ENCODE results near the gene MYO1D.
A peak's percentile ranks its signal among the peaks of the same experiment; 100 is the strongest.

Gene MYO1D

DNA sequence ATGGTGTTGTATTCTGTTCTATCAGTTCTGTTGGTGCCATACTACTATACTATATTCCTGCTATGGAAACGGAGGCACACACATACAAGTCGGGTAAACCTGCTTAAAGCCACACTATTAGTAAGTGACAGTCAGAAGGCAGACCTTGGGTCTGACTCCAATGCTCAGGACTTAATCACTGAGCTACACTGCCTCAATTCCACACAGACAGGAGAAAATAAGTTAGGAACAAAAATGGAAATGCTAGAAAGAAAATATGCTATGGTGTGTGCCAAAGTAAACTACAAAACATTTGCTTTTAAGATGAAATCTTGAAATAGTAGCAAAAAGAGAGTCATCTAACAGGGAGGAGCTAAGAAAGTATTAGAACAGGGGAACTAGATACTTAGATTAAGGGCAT lies 48.1 kb downstream of the MYO1D start:
- Histone ChIP-seq H3K9me3 (ENCODE audit: insufficient read depth, low read length) (no peaks in the 10 kb centered on the region), H3K79me2 (ENCODE audit: low read length) (peaks cover 84% of the 10 kb centered on the region), H3K4me1 (ENCODE audit: low read length) (peaks cover 87% of the 10 kb centered on the region), H3K27ac (ENCODE audit: low read length) (peak overlapping the region; percentile 99), H3K4me3 (ENCODE audit: low read length) (peak overlapping the region; percentile 69), H3K9ac (ENCODE audit: low read length) (peak overlapping the region; percentile 94), H3K27me3 (ENCODE audit: low read depth, low read length) (no peaks in the 10 kb centered on the region), H3K4me2 (ENCODE audit: low read length) (peak overlapping the region; percentile 99), H3K36me3 (replicated peaks; ENCODE audit: low read depth, low read length) (no peaks in the 10 kb centered on the region), H4K20me1 (ENCODE audit: insufficient read depth, low read length) (no peaks in the 10 kb centered on the region), H2AFZ (ENCODE audit: low read depth, low read length) (no peak overlapping the region)
- TF ChIP-seq EZH2phosphoT487 (IDR thresholded peaks at IDR 0.05; ENCODE audit: low read depth) (no peak), CTCF (IDR thresholded peaks at IDR 0.05; ENCODE audit: low read depth, low read length) (no peak)

DNA sequence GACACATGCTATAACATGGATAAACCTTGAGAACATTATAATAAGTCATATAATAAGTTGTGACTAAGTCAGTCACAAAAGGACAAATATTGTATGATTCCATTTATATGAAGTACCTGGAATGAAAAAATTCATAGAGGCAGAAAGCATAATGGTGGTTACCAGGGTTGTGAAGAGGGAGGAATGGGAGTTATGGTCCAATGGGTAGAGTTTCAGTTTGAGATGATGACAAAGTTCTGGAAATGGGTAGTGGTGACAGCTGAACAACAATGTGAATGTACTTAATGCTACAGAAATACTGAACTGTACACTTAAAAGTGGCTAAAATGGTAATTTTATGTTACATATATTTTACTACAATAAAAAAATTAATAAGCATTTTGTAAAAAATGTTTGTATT lies 49.7 kb downstream of the MYO1D start:
- Histone ChIP-seq H3K36me3 (replicated peaks; ENCODE audit: low read depth, low read length) (no peaks in the 10 kb centered on the region), H3K9me3 (ENCODE audit: insufficient read depth, low read length) (no peaks in the 10 kb centered on the region), H3K27ac (ENCODE audit: low read length) (peak overlapping the region; percentile 99), H3K4me3 (ENCODE audit: low read length) (peak overlapping the region; percentile 71), H3K27me3 (ENCODE audit: low read depth, low read length) (no peaks in the 10 kb centered on the region), H4K20me1 (ENCODE audit: insufficient read depth, low read length) (no peaks in the 10 kb centered on the region), H3K4me2 (ENCODE audit: low read length) (peak overlapping the region; percentile 87), H3K4me1 (ENCODE audit: low read length) (peaks cover 87% of the 10 kb centered on the region), H3K9ac (ENCODE audit: low read length) (peak overlapping the region; percentile 92), H2AFZ (ENCODE audit: low read depth, low read length) (no peak overlapping the region), H3K79me2 (ENCODE audit: low read length) (peaks cover 77% of the 10 kb centered on the region)
- TF ChIP-seq EZH2phosphoT487 (IDR thresholded peaks at IDR 0.05; ENCODE audit: low read depth) (no peak), CTCF (IDR thresholded peaks at IDR 0.05; ENCODE audit: low read depth, low read length) (no peak)

DNA sequence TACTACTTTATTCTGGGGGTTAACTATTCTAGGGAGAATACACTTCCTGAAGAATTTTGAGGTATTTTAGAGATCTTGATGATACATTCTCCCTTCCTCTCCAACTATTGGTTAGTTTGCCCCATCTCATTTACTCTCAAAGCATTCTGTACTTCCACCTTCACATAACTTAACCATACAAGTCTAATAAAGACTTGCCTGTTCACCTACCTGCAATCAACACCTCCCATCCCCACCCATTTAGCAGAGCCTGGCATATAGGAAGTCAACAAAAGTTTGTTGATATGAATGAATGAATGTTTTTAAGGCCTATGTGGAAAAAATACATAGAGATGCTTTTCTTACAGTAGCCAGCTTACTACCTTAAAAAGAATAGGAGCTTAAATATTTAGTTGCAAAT lies 50.8 kb downstream of the MYO1D start:
- H3K4me2 ChIP-seq (ENCODE audit: low read length): peak overlapping the region; percentile 87
- H3K4me1 ChIP-seq (ENCODE audit: low read length): peaks cover 76% of the 10 kb centered on the region
- H3K27ac ChIP-seq (ENCODE audit: low read length): peak overlapping the region; percentile 99
- peak overlapping the region; percentile 12; the same call in 1 of the 2 replicates for H3K4me3 ChIP-seq (ENCODE audit: low read length)
- H3K27me3 ChIP-seq (ENCODE audit: low read depth, low read length): no peaks in the 10 kb centered on the region
- TF ChIP-seq EZH2phosphoT487 (IDR thresholded peaks at IDR 0.05; ENCODE audit: low read depth) (no peak), CTCF (IDR thresholded peaks at IDR 0.05; ENCODE audit: low read depth, low read length) (no peak)
- no peak overlapping the region for H2AFZ ChIP-seq (ENCODE audit: low read depth, low read length)
- peaks cover 69% of the 10 kb centered on the region for H3K79me2 ChIP-seq (ENCODE audit: low read length)
- no peaks in the 10 kb centered on the region for H3K36me3 ChIP-seq (replicated peaks; ENCODE audit: low read depth, low read length)
- peak overlapping the region; percentile 92 for H3K9ac ChIP-seq (ENCODE audit: low read length)
- no peaks in the 10 kb centered on the region for H4K20me1 ChIP-seq (ENCODE audit: insufficient read depth, low read length)
- H3K9me3 ChIP-seq (ENCODE audit: insufficient read depth, low read length): no peaks in the 10 kb centered on the region

DNA sequence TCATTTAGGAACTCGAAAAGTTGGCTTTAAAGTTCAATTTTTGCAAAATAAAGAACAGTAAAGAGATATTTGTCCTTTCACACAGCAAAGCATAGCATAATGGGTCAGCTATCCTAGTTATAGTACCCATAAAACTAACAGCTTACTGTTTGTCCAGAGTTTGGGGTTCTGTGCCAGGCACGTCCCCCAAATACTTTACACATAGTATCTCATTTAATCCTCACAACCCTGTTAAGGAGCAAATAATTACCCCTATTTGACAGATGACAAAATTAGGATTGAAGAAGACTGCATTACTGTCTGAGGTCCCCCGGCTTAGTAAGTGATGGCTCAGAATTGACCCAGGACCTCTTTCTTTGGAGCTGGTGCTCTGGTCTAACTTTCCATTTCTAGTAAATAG lies 52.6 kb downstream of the MYO1D start:
- no peak for TF ChIP-seq EZH2phosphoT487 (IDR thresholded peaks at IDR 0.05; ENCODE audit: low read depth)
- TF ChIP-seq CTCF (IDR thresholded peaks at IDR 0.05; ENCODE audit: low read depth, low read length): no peak
- H3K36me3 ChIP-seq (replicated peaks; ENCODE audit: low read depth, low read length): no peaks in the 10 kb centered on the region
- peak overlapping the region; percentile 99 for H3K27ac ChIP-seq (ENCODE audit: low read length)
- no peak overlapping the region for H3K4me3 ChIP-seq (ENCODE audit: low read length)
- H3K4me1 ChIP-seq (ENCODE audit: low read length): peaks cover 62% of the 10 kb centered on the region
- H3K27me3 ChIP-seq (ENCODE audit: low read depth, low read length): no peaks in the 10 kb centered on the region
- no peaks in the 10 kb centered on the region for H4K20me1 ChIP-seq (ENCODE audit: insufficient read depth, low read length)
- peaks cover 64% of the 10 kb centered on the region for H3K79me2 ChIP-seq (ENCODE audit: low read length)
- peak overlapping the region; percentile 1; the same call in 1 of the 2 replicates for H3K4me2 ChIP-seq (ENCODE audit: low read length)
- no peaks in the 10 kb centered on the region for H3K9me3 ChIP-seq (ENCODE audit: insufficient read depth, low read length)
- no peak overlapping the region for H2AFZ ChIP-seq (ENCODE audit: low read depth, low read length)
- H3K9ac ChIP-seq (ENCODE audit: low read length): peak overlapping the region; percentile 8; the same call in 1 of the 2 replicates

Measured in OCI-LY3 (cell line).